Metanephros (tissue), 1 donor: Measurements from ENCODE around the gene SSX2IP. TPM values are rescaled to one million over a fixed set of nuclear protein-coding genes. Genes with fewer than 3 reads are reported as not detected.

ENCODE experiments used
- total RNA-seq: library from RNA; depleted of rRNA; stranded (reverse); fragments of >200 nt; gene quantifications from one replicate; pipeline ENCODE4 v1.2.3, GENCODE V29; 2014

Gene SSX2IP
- total RNA-seq: 16.7 TPM

GRCh38 chr1:84690397-84691121 lies at the start of gene SSX2IP:
Gene SSX2IP, minus strand, starts transcription at chr1:84690461. Its CDS starts 19,242 bp downstream, at chr1:84671219.

Other genes with a start within 250 kb of the SSX2IP start
- 31.4 TPM for gene RPF1, start 211.2 kb downstream of the SSX2IP start, total RNA-seq
- 1.6 TPM for gene SPATA1, start 184.1 kb downstream of the SSX2IP start, total RNA-seq
- 49.7 TPM for gene GNG5, start 183.9 kb downstream of the SSX2IP start, total RNA-seq
- 14.7 TPM for gene CTBS, start 116.0 kb downstream of the SSX2IP start, total RNA-seq
- 2.0 TPM for gene LPAR3, start 202.7 kb upstream of the SSX2IP start, total RNA-seq